H9 (cell line): ENCODE measurements around the gene PPFIBP2. TPM values are rescaled to one million over a fixed set of nuclear protein-coding genes. Genes with fewer than 3 reads are reported as not detected.

Experiments used
- DNase-seq: peaks from one replicate; pipeline ENCODE4 v3.0.0-alpha.2; 2017
- H2AFZ ChIP-seq: one replicate; pipeline ENCODE4 v1.6.1; 2013; ENCODE audit warnings: mild to moderate bottlenecking, low read length, control low read depth, moderate library complexity
- H2AK5ac ChIP-seq: 2 replicates; pipeline ENCODE4 v1.6.1; 2013; ENCODE audit warnings: low read length, control low read depth, mixed read lengths; ENCODE audit not compliant: insufficient read length
- H2BK120ac ChIP-seq: one replicate; pipeline ENCODE4 v1.6.1; 2013; ENCODE audit warnings: low read depth, mild to moderate bottlenecking, low read length, control low read depth, inconsistent platforms; ENCODE audit not compliant: poor library complexity, severe bottlenecking
- H2BK12ac ChIP-seq: 2 replicates; pipeline ENCODE4 v1.6.1; 2013; ENCODE audit warnings: low read length, control low read depth, mixed read lengths, low read depth; ENCODE audit not compliant: insufficient read length
- H2BK15ac ChIP-seq: 2 replicates; pipeline ENCODE4 v1.6.1; 2013; ENCODE audit warnings: low read depth, low read length, control low read depth
- H2BK20ac ChIP-seq: one replicate; pipeline ENCODE4 v1.6.1; 2013; ENCODE audit warnings: low read depth, mild to moderate bottlenecking, low read length, control low read depth, inconsistent platforms; ENCODE audit not compliant: poor library complexity, severe bottlenecking
- H2BK5ac ChIP-seq: 2 replicates; pipeline ENCODE4 v1.6.1; 2013; ENCODE audit warnings: low read length, control low read depth, mixed read lengths; ENCODE audit not compliant: insufficient read length
- H3K14ac ChIP-seq: 2 replicates; pipeline ENCODE4 v1.6.1; 2013; ENCODE audit warnings: low read length, control low read depth; ENCODE audit not compliant: insufficient read depth
- H3K18ac ChIP-seq: 2 replicates; pipeline ENCODE4 v1.6.1; 2013; ENCODE audit warnings: low read depth, mild to moderate bottlenecking, mixed read lengths, low read length, control low read depth; ENCODE audit not compliant: insufficient read length
- H3K23ac ChIP-seq: 2 replicates; pipeline ENCODE4 v1.6.1; 2013; ENCODE audit warnings: low read length, control low read depth, mixed read lengths, low read depth; ENCODE audit not compliant: insufficient read length
- H3K23me2 ChIP-seq: 2 replicates; pipeline ENCODE4 v1.6.1; 2013; ENCODE audit warnings: low read depth, mild to moderate bottlenecking, mixed read lengths, low read length, control low read depth; ENCODE audit not compliant: insufficient read length, poor library complexity, severe bottlenecking
- H3K27ac ChIP-seq: 2 replicates; pipeline ENCODE4 v1.5.1; 2013; ENCODE audit warnings: low read length, control low read depth, mixed read lengths, low read depth; ENCODE audit not compliant: insufficient read length
- H3K27me3 ChIP-seq: 2 replicates; pipeline ENCODE4 v1.6.1; 2013; ENCODE audit warnings: low read length, control low read depth, inconsistent platforms; ENCODE audit not compliant: insufficient read depth
- H3K4ac ChIP-seq: 2 replicates; pipeline ENCODE4 v1.6.1; 2013; ENCODE audit warnings: low read depth, mild to moderate bottlenecking, control low read depth, inconsistent platforms, low read length, moderate library complexity
- H3K4me1 ChIP-seq: 2 replicates; pipeline ENCODE4 v1.6.1; 2013; ENCODE audit warnings: low read length, control low read depth, inconsistent platforms; ENCODE audit not compliant: insufficient read depth
- H3K4me2 ChIP-seq: 2 replicates; pipeline ENCODE4 v1.6.1; 2013; ENCODE audit warnings: low read length, control low read depth, mixed read lengths; ENCODE audit not compliant: insufficient read length, insufficient read depth
- H3K56ac ChIP-seq: 2 replicates; pipeline ENCODE4 v1.6.1; 2013; ENCODE audit warnings: low read depth, mild to moderate bottlenecking, mixed read lengths, low read length, control low read depth; ENCODE audit not compliant: insufficient read length
- H3K79me1 ChIP-seq: 2 replicates; pipeline ENCODE4 v1.6.1; 2013; ENCODE audit warnings: low read depth, mild to moderate bottlenecking, moderate library complexity, low read length, control low read depth, inconsistent platforms; ENCODE audit not compliant: insufficient read depth, poor library complexity, severe bottlenecking
- H3K79me2 ChIP-seq: 2 replicates; pipeline ENCODE4 v1.6.1; 2013; ENCODE audit warnings: low read length, control low read depth, inconsistent platforms; ENCODE audit not compliant: insufficient read depth
- H3K9ac ChIP-seq: 2 replicates; pipeline ENCODE4 v1.6.1; 2013; ENCODE audit warnings: low read length, control low read depth, mixed read lengths; ENCODE audit not compliant: insufficient read length; ENCODE audit errors: extremely low read depth
- H3K9me3 ChIP-seq: one replicate; pipeline ENCODE4 v1.6.1; 2013; ENCODE audit warnings: low read depth, low read length, inconsistent platforms; ENCODE audit not compliant: control insufficient read depth
- H3T11ph ChIP-seq: one replicate; pipeline ENCODE4 v1.6.1; 2013; ENCODE audit warnings: mild to moderate bottlenecking, low read length, control low read depth, inconsistent platforms
- H4K20me1 ChIP-seq: one replicate; pipeline ENCODE4 v1.6.1; 2013; ENCODE audit not compliant: control insufficient read depth, insufficient read length, insufficient read depth
- H4K5ac ChIP-seq: 2 replicates; pipeline ENCODE4 v1.6.1; 2013; ENCODE audit warnings: low read depth, mild to moderate bottlenecking, mixed read lengths, low read length, control low read depth; ENCODE audit not compliant: insufficient read length
- H4K8ac ChIP-seq: replicated peaks from 2 replicates; pipeline ENCODE4 v1.6.1; 2013; ENCODE audit warnings: low read length, control low read depth, mixed read lengths, low read depth; ENCODE audit not compliant: insufficient read length
- H4K91ac ChIP-seq: 2 replicates; pipeline ENCODE4 v1.6.1; 2013; ENCODE audit warnings: low read depth, mild to moderate bottlenecking, moderate library complexity, mixed read lengths, low read length, control low read depth; ENCODE audit not compliant: insufficient read length
- H3K27ac Mint-ChIP-seq, 3 experiments: 2 replicates in 2 of 3; 3 replicates in 1 of 3; pipeline ENCODE4 v1.8.0; 2020 to 2021; ENCODE audit warnings: mixed read lengths in 3 of 3, mild to moderate bottlenecking in 1 of 3, moderate library complexity in 1 of 3
- H3K27me3 Mint-ChIP-seq: 2 replicates; pipeline ENCODE4 v1.8.0; 2021; ENCODE audit warnings: low read depth, mild to moderate bottlenecking, moderate library complexity, mixed read lengths
- H3K36me3 Mint-ChIP-seq, 3 experiments: 2 replicates in 2 of 3; 3 replicates in 1 of 3; pipeline ENCODE4 v1.8.0; 2020 to 2021; ENCODE audit warnings: low read depth in 3 of 3, mixed read lengths in 3 of 3; ENCODE audit not compliant: insufficient read depth in 1 of 3
- H3K4me1 Mint-ChIP-seq, 2 experiments: 2 replicates each; pipeline ENCODE4 v1.8.0; 2020; ENCODE audit warnings: mixed read lengths in 2 of 2
- H3K4me3 Mint-ChIP-seq, 2 experiments: 2 replicates in 1 of 2; 3 replicates in 1 of 2; pipeline ENCODE4 v1.8.0; 2020 to 2021; ENCODE audit warnings: mild to moderate bottlenecking in 2 of 2, mixed read lengths in 2 of 2, moderate library complexity in 1 of 2
- H3K9me3 Mint-ChIP-seq, 2 experiments: 2 replicates in 1 of 2; 3 replicates in 1 of 2; pipeline ENCODE4 v1.8.0; 2020; ENCODE audit warnings: mild to moderate bottlenecking in 2 of 2, mixed read lengths in 2 of 2, moderate library complexity in 1 of 2
- CTCF ChIP-seq: fragments of 200-600 bp; sonication (generic); conservative IDR thresholded peaks from 3 replicates; pipeline ENCODE4 v1.8.0; 2021; ENCODE audit warnings: antibody characterized with exemption, mild to moderate bottlenecking
- WGBS: extraction: QIAGEN DNeasy Blood & Tissue Kit; methylation state at CpG from one replicate; pipeline ENCODE4 v1.1.7; 2013; ENCODE audit warnings: missing lambda C conversion rate, low lambda C conversion rate, mixed read lengths; ENCODE audit not compliant: insufficient read length; ENCODE audit errors: extremely low coverage; 5-methylcytosine and 5-hydroxymethylcytosine counted together
- total RNA-seq: library from RNA; stranded (reverse); gene quantifications from 2 replicates; pipeline ENCODE4 v1.2.1, GENCODE V29; 2021

Gene PPFIBP2
- total RNA-seq, 1 experiment from 2014 or later = 8.3 TPM

DNA sequence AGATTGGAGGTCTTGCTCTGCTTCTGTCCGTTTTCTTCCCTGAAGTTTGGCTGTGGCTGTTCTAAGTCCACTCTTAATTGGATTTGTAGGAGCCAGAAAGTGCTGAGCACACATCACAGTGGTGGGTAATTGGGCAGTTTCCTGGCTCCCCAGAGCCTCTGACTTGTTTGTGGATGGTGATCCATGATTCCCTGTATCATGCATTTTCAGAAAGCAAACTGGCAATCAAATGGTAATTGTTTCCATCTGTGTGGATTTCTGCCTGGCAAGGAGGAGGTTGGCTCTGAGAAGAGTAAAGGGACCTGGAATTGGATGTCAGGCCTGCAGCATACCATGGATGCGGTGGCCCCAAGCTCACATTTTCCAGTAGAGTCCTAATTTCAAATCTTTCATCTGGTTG, 49.5 kb downstream of the PPFIBP2 start:
- Histone ChIP-seq H4K91ac (no peak overlapping the region), H3K9ac (no peak overlapping the region), H2AFZ (no peak overlapping the region), H3K79me1 (no peaks in the 10 kb centered on the region), H2BK12ac (no peak overlapping the region), H3K23ac (no peak overlapping the region), H3K27me3 (no peaks in the 10 kb centered on the region), H2BK5ac (no peak overlapping the region), H2BK20ac (no peak overlapping the region), H2AK5ac (no peak overlapping the region), H4K20me1 (no peaks in the 10 kb centered on the region), H3K18ac (no peak overlapping the region), H4K5ac (no peak overlapping the region), H3K23me2 (no peaks in the 10 kb centered on the region), H3K14ac (no peak overlapping the region), H3K79me2 (no peaks in the 10 kb centered on the region), H3K56ac (no peak overlapping the region), H3K4me1 (peaks cover 8% of the 10 kb centered on the region; the same call in 1 of the 2 replicates), H2BK15ac (no peak overlapping the region), H3K27ac (no peak overlapping the region), H3T11ph (no peak overlapping the region), H3K4ac (no peak overlapping the region), H3K9me3 (no peaks in the 10 kb centered on the region), H4K8ac (no peak overlapping the region), H3K4me2 (no peak overlapping the region), H2BK120ac (no peak overlapping the region)
- H3K9me3 Mint-ChIP-seq = peaks cover 0 to 4% of the 10 kb centered on the region in 2 experiments; a peak in 3 of 5 replicates
- no peaks in the 10 kb centered on the region; the same call in 1 of the 2 replicates for H3K27me3 Mint-ChIP-seq
- WGBS = no CpG with 5 or more reads among the region's 2 CpGs
- peak; percentile 8 for DNase-seq
- no peak for TF ChIP-seq CTCF
- peak overlapping the region in 2 of 3 experiments; percentile 11 to 88; a peak in 1 of 7 replicates for H3K27ac Mint-ChIP-seq
- peaks cover 4 to 8% (median 7%) of the 10 kb centered on the region in 3 experiments; a peak in 6 of 7 replicates for H3K36me3 Mint-ChIP-seq
- H3K4me3 Mint-ChIP-seq = no peak overlapping the region
- peaks cover 5 to 14% of the 10 kb centered on the region in 2 experiments for H3K4me1 Mint-ChIP-seq
